Ureter (tissue), 1 donor: ENCODE data around the gene ITGA2B. TPM values are rescaled to one million over a fixed set of nuclear protein-coding genes. Genes with fewer than 3 reads are reported as not detected.
"Not testable (repeated sequence)": the region's sequence is repeated elsewhere in the genome, so short reads cannot be mapped to it uniquely, and the experiment has no call there.

Experiments
- DNase-seq: peaks from one replicate; pipeline ENCODE4 v3.0.0-alpha.2; 2020; ENCODE audit warnings: low spot score
- total RNA-seq: library from RNA; stranded (reverse); gene quantifications from one replicate; pipeline ENCODE4 v1.2.4, GENCODE V29; 2023
- donor health status: DM: yes; HTN: yes; CAD: no.

ITGA2B gene
- total RNA-seq: 1.1 TPM

DNA sequence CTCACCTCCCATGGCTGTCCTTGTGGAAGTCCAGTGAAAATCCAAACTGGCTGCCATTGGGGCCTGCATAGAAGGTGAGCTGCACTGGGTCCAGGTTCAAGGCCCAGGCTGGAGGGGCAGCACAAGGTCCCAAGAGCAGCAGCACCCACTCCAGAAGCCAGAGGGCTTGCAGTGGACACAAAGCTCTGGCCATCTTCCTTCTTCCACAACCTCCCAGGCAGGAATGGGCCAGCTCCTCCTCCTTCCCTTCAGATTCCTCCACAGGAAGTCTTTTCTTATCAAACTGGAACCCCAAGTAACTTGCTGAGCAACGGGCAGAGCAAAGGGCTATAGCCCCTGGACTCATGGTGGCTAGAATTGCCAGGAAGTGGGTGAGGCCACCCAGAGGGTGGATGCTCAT is at the start of gene ITGA2B:
ITGA2B (minus strand) TSS at position 369 of the 400 bp plus-strand sequence; CDS start at position 193, 176 bp downstream.
- DNase-seq: no peak

- DNase-seq: no peak
Measured at GRCh38 chr17:44439168-44439567, 49.7 kb upstream of the ITGA2B start.

DNA sequence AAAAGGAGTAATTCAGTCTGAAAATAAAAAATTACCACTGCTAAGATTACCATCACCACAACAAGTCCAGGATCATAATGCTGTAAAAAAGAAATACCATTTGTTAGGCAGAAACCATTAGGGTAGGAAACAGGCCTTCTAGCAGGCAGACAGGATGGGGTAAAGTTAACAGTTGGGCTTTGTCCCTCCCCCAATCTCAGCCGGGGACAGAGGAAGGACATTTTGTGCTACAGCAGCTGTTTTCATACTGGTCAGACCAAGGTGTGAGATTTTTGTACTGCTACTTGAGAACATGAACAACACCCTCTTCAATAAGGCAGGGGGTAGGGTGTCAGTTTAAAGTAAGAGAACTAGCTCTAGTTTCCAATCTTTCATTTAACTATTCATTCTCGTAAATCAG is 49.2 kb upstream of the ITGA2B start:
- no peak for DNase-seq

GRCh38 chr17:44436336-44436735 is 46.9 kb upstream of the ITGA2B start:
- no peak for DNase-seq

- DNase-seq: no peak
Measured at GRCh38 chr17:44432254-44433157, 43.1 kb upstream of the ITGA2B start.

DNA sequence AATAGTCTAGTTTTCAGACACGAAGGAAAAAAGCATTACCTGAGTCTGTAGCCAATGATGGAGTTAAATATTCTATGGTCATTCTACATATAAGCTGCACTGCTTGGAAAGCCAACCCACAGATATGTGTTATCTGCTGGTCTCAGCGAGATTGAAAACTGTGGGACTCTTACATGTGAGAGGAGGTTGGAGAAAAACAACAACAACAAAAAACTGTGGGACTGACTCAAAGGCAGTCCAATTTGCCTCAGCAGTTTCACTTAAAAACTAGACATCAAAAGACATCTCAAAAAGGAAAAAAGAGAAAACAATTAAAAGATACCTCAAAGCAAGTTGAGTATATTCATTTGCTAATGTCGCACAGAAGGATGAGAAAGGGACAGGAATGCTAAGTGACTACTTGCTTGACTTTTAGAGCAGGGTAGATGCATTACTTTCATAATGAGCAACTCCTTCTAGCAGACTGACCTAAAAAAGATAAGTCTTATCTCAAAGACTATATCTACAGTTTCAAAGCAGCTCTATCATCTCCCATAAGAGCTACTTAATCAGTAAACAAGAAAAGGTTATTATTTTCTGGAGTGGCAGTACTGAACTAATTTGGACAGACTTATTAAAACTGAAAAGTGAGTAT is 35.5 kb upstream of the ITGA2B start:
- DNase-seq: no peak

GRCh38 chr17:44417553-44417952 is 28.1 kb upstream of the ITGA2B start:
- no peak for DNase-seq

DNA sequence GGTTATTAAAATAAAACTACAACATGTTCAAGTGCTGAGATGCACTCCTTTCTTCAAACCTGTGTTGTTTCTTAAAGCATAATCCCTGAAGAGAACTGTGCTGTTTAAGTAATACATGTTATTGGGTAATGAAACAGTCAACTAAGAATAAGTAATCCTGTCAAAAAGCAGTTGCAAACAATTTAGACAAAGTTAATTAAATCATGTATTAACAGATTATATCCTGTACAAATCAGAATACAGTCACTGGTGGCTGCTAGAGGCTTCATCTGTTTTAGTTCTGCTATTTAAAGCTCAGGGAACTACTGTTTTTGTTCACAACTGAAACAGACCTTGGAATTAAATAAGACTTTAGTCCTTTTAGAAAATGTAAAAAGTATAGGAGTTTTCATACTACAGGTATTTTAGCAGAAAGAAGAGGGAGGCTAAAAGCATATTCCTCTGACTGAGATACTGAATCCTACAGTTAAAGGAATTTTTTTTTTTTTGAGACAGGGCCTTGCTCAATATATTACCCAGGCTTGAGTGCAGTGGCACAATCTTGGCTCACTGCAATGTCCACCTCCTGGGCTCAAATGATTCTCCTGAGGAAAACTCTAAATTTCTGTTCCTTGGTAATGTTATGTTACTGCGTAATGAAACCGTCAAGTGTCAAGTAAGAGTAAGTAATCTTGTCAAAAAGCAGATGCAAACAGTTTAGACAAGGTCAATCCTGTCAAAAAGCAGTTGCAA is 27.3 kb upstream of the ITGA2B start:
- DNase-seq: no peak

DNA sequence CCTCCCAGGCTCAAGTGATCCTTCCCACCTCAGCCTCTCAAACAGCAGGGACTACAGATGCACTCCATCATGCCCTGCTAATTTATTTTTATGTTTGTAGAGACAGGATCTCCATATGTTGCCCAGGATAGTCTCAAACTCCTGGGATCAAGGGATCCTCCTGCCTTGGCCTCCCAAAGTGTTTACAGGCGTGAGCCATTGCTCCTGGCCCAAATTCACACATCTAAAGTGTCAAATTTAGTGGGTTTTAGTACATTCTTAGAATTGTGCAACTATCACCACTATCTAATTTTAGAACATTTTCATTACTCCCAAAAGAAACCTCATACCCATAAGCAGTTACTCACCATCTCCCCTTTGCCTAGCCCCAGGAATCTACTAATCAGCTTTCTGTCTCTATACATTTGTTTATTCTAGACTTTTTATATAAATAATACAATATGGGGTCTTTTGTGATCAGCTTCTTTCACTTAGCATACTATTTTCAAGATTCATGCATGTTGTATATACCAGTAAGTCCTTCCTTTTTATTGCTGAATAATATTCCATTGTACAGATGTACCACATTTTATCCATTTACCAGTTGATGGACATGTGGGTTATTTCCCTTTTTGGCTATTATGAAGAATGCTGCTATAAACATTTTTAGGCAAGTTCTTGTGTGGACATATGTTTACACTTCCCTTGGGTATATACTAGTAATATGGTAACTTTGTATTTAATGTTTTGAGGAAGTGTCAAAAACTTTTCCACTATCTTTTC is 25.1 kb upstream of the ITGA2B start:
- no peak for DNase-seq

- DNase-seq: no peak
Measured at GRCh38 chr17:44409309-44410028, 20.0 kb upstream of the ITGA2B start.

DNA sequence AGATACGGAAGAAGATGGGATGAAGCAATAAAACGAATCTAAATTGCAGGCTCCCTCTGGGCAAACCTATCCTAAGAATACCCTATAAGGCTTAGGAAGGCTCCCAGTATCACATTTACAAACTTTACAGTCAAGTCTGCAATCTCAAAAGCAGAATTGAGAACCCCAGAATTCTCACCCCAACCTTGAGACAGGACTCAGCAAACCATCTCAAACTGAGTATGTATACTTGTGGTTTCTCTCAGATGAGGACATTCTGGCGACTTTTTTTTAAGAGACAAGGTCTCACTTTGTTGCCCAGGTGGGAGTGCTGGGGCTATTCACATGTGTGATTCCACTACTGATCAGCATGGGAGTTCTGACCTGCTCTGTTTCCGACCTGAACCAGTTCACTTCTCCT is 19.3 kb upstream of the ITGA2B start:
- no peak for DNase-seq

DNA sequence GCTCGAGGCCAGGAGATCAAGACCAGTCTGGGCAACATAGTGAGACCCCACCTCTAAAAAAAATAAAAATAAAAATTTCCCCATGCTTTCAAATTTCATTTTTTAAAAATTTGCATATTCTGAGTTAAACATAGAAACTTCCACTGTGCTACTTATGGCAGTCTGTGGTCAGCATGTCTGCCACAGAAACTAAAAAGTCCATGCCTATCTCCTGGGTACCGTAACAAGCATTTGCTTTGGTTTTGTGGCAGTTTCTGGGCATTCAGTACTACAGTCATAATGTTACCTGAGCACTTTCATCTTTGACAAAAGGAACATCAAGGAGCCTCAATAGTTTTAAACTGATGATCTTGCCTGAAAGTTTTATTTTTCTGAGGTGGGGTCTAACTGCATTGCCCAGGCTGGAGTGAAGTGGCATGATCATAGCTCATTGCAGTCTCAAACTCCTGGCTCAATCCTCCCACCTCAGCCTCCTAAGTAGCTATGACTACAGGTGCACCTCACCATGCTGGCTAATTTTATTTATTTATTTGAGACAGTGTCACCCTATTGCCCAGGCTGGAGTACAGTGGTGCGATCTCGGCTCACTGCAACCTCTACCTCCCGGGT is 13.2 kb upstream of the ITGA2B start:
- no peak for DNase-seq

DNA sequence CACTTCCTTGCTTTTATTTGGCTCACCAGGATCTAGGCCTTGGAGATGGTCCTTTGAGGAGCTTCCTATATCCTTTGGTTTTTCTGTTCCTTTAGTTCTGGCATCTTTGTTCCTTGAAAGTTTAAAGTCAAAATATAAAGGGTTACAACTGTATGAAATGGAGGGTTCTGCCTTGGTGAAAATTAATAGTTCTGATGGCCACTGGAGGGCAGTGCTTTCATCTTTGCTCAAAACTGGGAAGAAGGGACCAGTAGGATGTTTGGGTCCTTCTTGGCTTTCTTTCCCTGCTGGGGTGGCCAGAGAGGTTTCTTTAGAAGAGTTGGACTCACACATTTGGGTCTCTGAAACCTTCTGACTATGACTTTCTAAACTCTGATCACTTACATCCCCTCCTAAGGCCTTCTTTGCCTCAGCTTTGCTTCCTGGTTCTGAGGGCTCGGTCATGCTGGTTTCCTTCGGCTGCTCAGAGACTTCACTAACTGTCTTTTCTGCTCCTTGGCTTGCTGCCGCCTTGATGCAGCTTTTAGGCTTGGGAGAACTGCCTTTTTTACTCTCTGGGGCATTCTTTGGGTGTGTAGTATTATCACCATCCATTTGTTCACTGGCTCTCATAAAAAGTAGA is 10.9 kb upstream of the ITGA2B start:
- no peak for DNase-seq

DNA sequence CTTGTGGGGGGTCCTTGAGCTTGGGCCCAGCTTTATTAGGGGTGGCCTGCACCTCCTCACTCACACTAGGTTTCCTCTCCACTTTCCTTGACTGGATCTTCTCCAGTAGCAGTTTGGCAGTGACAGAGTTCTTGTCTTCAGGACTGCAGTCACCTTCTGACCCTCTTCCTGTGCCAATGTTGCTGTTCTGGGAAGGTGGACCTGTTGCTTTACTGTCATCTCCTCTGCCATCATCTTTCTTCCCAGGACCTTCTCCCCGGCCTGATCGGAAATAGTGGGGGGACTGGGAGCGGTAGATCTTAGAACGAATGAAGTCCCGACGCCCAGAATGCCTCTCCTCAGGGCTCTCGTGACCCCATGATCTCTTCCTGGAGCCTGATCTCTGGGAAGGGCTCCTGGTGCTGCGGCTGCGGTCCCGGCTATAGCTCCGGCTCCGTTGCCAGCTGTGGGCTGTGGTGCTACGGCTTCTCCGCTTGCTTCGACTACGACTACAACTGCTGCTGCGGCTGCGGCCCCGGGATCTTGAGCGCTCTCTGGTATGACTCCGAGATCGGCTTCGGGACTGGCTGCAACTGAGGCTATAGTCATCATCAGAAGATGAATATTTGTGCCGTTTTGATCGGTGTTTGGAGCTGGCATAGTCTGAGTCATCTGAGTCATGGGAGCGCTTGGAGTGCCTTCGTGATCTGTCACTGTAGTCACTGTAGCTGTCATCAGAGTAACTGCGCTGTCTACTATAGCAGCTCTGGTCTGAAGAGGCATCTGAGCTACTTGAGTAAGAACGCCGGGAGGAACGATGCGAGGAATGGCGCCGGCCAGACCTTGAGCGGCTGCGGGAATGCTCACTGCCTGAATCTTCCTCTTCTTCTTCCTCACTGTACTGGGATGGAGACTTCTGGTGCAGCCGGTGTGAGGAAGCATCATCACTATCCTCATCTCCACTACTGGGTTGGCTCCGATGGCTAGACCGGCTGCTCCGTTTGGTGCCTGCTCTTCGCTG is 9.5 kb upstream of the ITGA2B start:
- DNase-seq: no peak

- no peak for DNase-seq
Measured at GRCh38 chr17:44397479-44398440, 8.3 kb upstream of the ITGA2B start.

DNA sequence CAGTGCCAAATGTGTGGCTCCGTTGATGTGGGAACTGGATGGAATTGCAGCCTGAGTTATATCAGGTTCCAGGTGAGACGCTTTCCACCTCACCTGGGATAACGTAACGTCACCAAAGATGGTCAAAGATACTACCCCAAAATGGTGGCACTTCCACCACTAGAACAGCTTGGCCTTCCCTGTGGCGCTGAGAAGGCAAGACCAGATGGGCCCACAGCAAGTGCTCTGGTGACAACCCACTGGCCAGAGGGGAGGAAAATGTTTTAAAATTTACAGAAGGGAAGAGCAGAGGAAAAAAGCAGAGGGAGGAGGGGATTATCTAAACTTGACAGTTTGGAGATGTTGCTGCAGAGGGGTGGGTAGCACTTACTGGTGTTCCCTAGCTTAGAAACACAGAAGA is 7.5 kb upstream of the ITGA2B start:
- DNase-seq: no peak

DNA sequence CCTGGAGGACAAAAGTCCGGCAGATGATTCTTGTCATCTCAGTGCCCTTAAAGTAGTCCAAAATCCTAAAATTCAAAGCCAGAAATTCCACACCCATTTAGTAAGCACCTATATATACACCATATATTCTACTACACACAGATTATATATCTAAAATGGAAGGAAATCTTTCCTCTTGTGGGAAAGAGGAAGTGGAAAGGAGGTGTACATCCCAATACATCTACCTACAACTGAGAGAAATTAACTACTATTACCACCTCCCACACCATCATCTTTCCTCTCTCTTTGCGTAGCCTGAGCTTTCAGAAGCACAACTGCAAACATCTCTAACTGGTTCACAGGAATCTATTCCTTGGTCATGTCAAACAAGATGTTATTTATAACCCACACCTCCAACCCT is 5.4 kb upstream of the ITGA2B start:
- DNase-seq: no peak

GRCh38 chr17:44394112-44394511 is 4.7 kb upstream of the ITGA2B start:
- not testable (repeated sequence) for DNase-seq
